HAP-1 (cell line): ENCODE measurements around the gene GDF11.
A peak's percentile ranks its signal among the peaks of the same experiment; 100 is the strongest.

Experiments used
- DNase-seq, 2 experiments: peaks; one replicate each; pipeline ENCODE4 v3.0.0-alpha.2; 2016 to 2020; ENCODE audit warnings: low spot score in 2 of 2
- H3K27me3 ChIP-seq: fragments of 250-450 bp; sonication (Bioruptor Pico); 2 replicates; pipeline ENCODE4 v1.5.1; 2020; ENCODE audit warnings: low read depth, mild to moderate bottlenecking, moderate library complexity
- H3K36me3 ChIP-seq: fragments of 250-450 bp; sonication (Bioruptor Pico); replicated peaks from 2 replicates; pipeline ENCODE4 v1.5.1; 2020; ENCODE audit warnings: mild to moderate bottlenecking
- H3K4me1 ChIP-seq: fragments of 250-450 bp; sonication (Bioruptor Pico); 2 replicates; pipeline ENCODE4 v1.5.1; 2020; ENCODE audit warnings: mild to moderate bottlenecking
- H3K4me3 ChIP-seq: fragments of 250-450 bp; sonication (Bioruptor Pico); 2 replicates; pipeline ENCODE4 v1.5.1; 2020; ENCODE audit warnings: mild to moderate bottlenecking, moderate library complexity
- H3K9me3 ChIP-seq: fragments of 250-450 bp; sonication (Bioruptor Pico); 2 replicates; pipeline ENCODE4 v1.5.1; 2020; ENCODE audit warnings: mild to moderate bottlenecking, moderate library complexity
- in situ Hi-C: fragments of 300-500 bp; cut with MboI; formaldehyde crosslinking; loops from 3 replicates; pipeline ENCODE4 v1.14.3; 2020; ENCODE audit warnings: low sequenced_read_pairs, inconsistent platforms, mixed read lengths

Gene GDF11

DNA sequence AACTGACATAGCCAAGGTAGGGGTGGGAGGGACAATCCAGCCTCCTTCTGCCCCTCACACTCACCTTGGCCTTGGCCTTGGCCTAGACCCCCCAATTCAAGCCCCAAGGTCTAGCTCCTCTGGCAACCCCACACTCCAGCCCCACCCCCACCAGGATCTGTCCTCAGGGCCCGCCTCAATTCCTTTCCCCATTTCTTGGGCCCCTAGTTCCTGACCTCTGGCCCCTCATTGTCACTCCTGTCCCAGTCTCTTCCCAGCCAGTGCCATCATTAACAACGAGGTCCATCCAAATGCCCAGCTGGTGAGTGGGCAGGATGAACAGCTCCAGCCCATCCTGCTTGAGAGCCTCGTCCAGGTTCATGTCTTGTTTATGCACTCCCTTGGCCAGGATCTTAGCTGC, 6.8 kb upstream of the GDF11 start:
- Histone ChIP-seq H3K27me3 (no peaks in the 10 kb centered on the region), H3K4me3 (no peak overlapping the region), H3K36me3 (no peaks in the 10 kb centered on the region), H3K4me1 (peaks cover 11% of the 10 kb centered on the region), H3K9me3 (no peaks in the 10 kb centered on the region)
- in situ Hi-C loops = loop anchor here (5.0 to 10.0 kb wide), 2 partner anchors 191 to 379 kb away; partner anchors contain the start of genes PYM1, RPL41 and ZC3H10
- no peak for DNase-seq

DNA sequence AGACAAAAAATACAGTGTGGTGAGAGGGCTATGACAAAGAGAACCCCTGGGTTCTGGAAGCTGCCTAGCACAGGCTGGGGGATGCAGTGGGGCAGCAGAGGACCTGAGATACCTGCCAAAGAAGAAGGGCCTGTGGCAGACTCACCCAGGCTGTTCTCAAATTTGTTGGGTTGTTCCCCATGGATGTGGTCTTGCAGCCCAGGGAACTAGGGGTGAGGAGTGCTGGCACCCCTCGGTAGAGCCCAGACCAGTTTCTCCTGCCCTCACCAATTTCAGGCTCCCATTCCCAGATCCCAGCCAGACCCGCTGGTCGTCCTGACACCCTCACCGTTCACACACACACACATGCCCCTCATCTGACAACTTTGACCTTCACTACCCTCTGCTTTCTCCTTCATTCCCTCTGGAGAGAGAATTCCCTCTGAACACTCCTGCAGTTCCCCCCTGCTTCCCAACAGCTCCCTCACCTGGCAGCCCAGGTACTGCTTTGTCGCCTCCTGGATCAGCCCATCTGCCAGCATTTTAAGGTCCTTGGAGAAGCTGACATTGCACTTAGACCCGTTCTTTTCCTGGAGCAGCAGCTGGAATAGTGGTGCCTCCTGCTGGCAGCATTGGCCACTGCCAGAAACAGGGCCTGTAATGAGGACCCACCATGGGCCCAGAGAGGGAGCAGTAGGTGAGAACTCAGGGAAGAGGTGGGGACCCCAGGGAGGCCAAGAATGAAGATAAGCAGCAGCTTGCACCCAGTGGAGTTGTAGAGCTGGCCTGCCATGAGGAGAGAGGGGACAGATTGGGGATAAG, 5.9 kb upstream of the GDF11 start:
- H3K4me3 ChIP-seq = peak overlapping the region; percentile 31
- in situ Hi-C loops = loop anchor here (5.0 to 10.0 kb wide), 2 partner anchors 190 to 378 kb away; partner anchors contain the start of genes PYM1, RPL41 and ZC3H10
- H3K36me3 ChIP-seq = no peaks in the 10 kb centered on the region
- no peaks in the 10 kb centered on the region for H3K9me3 ChIP-seq
- H3K27me3 ChIP-seq = no peaks in the 10 kb centered on the region
- peaks cover 11% of the 10 kb centered on the region for H3K4me1 ChIP-seq
- DNase-seq = peak; percentile 58 to 79

- Histone ChIP-seq H3K36me3 (no peaks in the 10 kb centered on the region), H3K4me1 (peaks cover 13% of the 10 kb centered on the region), H3K27me3 (no peaks in the 10 kb centered on the region), H3K9me3 (no peaks in the 10 kb centered on the region), H3K4me3 (peak overlapping the region; percentile 31)
- DNase-seq = peak in 1 of 2 experiments; percentile 47
- in situ Hi-C loops = loop anchor here (5.0 to 10.0 kb wide), 2 partner anchors 190 to 377 kb away; partner anchors contain the start of genes PYM1, RPL41 and ZC3H10
Measured at GRCh38 chr12:55737581-55738122, 5.3 kb upstream of the GDF11 start.

- in situ Hi-C loops = loop anchor here (5.0 to 10.0 kb wide), 2 partner anchors 189 to 376 kb away; partner anchors contain the start of genes PYM1, RPL41 and ZC3H10
- Histone ChIP-seq H3K4me1 (peaks cover 14% of the 10 kb centered on the region), H3K27me3 (no peaks in the 10 kb centered on the region), H3K9me3 (no peaks in the 10 kb centered on the region), H3K4me3 (peak overlapping the region; percentile 31), H3K36me3 (no peaks in the 10 kb centered on the region)
- DNase-seq = peak; percentile 95
Measured at GRCh38 chr12:55738123-55739024, 4.5 kb upstream of the GDF11 start.

DNA sequence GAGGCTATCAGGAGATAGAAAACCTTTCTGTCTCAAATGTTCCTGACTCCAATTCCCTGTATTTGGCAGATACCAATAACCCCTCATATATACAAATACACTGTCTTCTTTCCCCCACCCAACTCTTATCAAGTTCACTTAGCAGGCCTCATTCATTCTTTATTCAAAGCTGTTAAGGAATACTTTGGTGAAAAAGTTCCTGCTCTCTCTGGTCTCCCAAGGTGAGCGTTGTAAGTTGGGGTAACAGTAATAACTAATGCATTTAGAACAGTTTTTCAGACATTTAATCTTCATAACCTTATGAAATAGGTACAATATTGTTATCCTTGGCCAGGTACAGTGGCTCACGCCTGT, 3.9 kb upstream of the GDF11 start:
- in situ Hi-C loops = loop anchor here (5.0 to 10.0 kb wide), 2 partner anchors 188 to 376 kb away; partner anchors contain the start of genes PYM1, RPL41 and ZC3H10
- Histone ChIP-seq H3K4me3 (no peak overlapping the region), H3K9me3 (no peaks in the 10 kb centered on the region), H3K27me3 (no peaks in the 10 kb centered on the region), H3K4me1 (peaks cover 14% of the 10 kb centered on the region), H3K36me3 (no peaks in the 10 kb centered on the region)
- DNase-seq = no peak

GRCh38 chr12:55741931-55742680, 816 bp upstream of the GDF11 start:
- peaks cover 22% of the 10 kb centered on the region for H3K4me1 ChIP-seq
- no peaks in the 10 kb centered on the region for H3K36me3 ChIP-seq
- no peaks in the 10 kb centered on the region for H3K27me3 ChIP-seq
- DNase-seq = no peak
- peak overlapping the region; percentile 19 for H3K4me3 ChIP-seq
- no peaks in the 10 kb centered on the region for H3K9me3 ChIP-seq
- in situ Hi-C loops = no loop called here

DNA sequence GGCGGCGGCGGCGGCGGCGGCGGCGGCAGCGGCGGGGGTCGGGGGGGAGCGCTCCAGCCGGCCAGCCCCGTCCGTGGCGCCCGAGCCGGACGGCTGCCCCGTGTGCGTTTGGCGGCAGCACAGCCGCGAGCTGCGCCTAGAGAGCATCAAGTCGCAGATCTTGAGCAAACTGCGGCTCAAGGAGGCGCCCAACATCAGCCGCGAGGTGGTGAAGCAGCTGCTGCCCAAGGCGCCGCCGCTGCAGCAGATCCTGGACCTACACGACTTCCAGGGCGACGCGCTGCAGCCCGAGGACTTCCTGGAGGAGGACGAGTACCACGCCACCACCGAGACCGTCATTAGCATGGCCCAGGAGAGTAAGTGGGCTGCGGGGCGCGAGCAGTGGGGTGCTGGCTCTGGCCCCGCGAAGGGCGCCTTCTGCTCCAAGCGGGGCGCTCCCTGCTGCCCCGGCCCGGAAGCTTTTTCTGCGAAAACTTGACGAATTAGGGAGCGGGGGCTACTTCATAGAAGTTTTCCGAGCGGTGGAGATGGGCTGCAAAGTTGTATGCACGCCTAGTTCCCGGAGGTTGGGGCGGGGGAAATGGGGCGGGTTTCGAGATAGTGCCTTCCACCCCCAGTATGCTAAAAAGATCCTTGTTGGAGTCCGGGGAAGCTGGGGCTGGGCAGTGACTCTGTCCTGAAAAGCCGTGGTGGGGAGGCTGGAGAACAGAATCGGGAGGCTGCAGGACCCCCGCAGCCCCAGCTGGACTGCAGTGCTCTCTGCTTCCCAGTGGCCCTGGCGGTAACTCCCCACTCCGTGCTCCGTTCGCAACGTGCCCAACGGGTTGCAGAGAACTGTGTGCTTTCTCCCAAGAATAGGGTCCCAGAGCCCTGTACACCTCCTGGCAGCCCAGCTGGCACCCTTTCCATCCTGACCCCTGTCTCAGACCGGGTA, 751 bp downstream of the GDF11 start:
- Histone ChIP-seq H3K4me1 (peaks cover 22% of the 10 kb centered on the region), H3K4me3 (peak overlapping the region; percentile 77), H3K9me3 (no peaks in the 10 kb centered on the region), H3K36me3 (peaks cover 6% of the 10 kb centered on the region), H3K27me3 (no peaks in the 10 kb centered on the region)
- DNase-seq = peak; percentile 50 to 69
- in situ Hi-C loops = no loop called here

- H3K27me3 ChIP-seq = no peaks in the 10 kb centered on the region
- H3K36me3 ChIP-seq = peaks cover 9% of the 10 kb centered on the region
- DNase-seq = no peak
- H3K9me3 ChIP-seq = no peaks in the 10 kb centered on the region
- peaks cover 22% of the 10 kb centered on the region for H3K4me1 ChIP-seq
- in situ Hi-C loops = no loop called here
- peak overlapping the region; percentile 77 for H3K4me3 ChIP-seq
Measured at GRCh38 chr12:55744340-55745030, 1.6 kb downstream of the GDF11 start.

DNA sequence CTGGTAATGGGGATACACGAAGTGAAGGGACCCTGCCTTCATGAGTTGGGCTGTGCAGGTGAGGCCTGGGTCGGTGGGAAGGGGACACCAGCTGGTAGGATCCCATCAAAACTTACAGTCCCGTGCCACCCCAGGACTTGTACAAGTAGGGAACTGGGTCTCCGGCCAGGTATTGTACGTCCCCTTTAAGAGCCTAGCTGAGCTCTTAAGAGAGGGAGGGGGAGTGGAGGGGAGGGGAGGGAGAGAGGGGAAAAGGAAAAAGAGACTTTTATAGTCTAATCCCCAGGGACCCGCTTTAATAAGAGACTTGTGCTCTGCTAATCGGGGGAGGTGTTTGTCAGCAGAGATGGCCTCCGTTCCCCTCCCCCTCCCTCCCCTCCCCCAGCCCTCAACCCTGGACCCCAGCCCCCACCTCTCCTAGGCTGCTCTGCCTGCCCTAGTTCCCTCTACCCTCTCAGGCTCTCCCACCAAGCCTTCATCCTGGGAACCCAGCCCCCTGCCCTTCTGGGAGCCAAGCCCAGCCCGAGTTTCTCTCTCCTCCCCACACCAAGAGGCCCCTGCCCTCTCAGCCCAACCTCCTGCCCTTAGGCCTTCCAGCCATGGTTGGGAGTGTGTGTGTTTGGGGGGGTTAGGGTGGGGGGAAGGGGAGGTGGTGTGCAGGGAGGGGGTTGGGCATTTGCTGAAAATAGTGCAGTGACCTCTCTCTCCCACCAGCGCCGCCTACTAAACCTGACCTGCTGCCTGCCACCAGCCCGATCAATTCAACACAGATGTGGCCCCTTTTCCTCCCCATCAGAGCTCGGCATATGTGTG, 2.6 kb downstream of the GDF11 start:
- in situ Hi-C loops = no loop called here
- DNase-seq = peak; percentile 92 to 99
- H3K4me1 ChIP-seq = peaks cover 22% of the 10 kb centered on the region

DNA sequence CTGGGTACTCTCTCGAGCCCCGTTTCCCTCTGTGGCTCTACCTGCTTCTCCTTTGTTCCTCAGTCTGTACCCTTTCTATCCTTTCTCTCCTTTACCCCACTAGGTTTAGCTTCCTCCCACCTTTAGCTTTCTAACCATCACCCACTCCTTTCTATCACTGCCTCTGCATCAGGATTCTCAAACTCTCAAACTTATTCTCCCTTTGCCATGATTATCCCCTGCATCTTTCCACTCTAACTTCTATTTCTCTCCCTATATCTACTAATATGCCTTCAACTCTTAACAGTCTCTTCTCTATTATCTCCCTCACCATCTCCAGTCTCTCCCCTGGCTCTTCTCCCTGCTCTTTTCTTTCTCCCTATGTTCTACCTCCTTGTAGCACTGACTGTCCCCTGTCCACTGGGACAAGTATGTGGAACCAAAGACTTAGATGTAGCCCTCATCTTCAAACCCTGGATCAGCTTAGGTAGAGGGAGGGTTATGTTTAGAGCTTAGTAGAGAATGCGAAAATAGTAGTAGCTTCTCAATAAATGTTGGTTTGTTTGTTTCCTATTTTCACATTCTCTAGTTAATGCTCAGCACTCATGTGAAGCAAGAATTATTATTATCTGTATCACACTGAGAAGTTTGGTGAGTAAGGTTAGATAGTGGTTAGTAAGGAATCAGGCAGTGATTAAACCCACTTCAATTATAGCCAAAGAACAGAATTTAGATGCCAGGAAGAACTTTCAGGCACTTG, 3.4 kb downstream of the GDF11 start:
- Histone ChIP-seq H3K4me3 (peak overlapping the region; percentile 23), H3K36me3 (peaks cover 26% of the 10 kb centered on the region)

More for the DNA sequence above, 2.6 kb downstream of the GDF11 start:
- Histone ChIP-seq H3K9me3 (no peaks in the 10 kb centered on the region), H3K27me3 (no peaks in the 10 kb centered on the region), H3K4me3 (peak overlapping the region; percentile 77), H3K36me3 (peaks cover 18% of the 10 kb centered on the region)

DNA sequence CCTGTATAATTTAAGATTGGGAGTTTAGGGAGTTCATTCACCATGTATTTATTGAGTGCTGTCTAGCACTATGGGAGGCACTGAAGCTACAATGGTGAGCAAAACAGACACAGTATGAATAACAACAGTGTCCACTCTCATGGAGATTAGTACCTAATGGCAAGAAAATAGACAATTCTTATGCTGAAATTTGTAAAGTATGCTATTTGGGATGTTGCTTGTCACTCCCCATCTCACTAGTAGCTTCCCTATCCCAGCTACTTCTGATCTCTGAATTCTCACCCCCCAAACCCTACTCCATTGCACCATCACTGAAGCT, 4.0 kb downstream of the GDF11 start:
- Histone ChIP-seq H3K27me3 (no peaks in the 10 kb centered on the region), H3K36me3 (peaks cover 31% of the 10 kb centered on the region), H3K4me1 (peaks cover 22% of the 10 kb centered on the region), H3K4me3 (no peak overlapping the region), H3K9me3 (no peaks in the 10 kb centered on the region)
- in situ Hi-C loops = no loop called here
- peak in 1 of 2 experiments; percentile 84 for DNase-seq

More for the DNA sequence above, 3.4 kb downstream of the GDF11 start:
- no peaks in the 10 kb centered on the region for H3K27me3 ChIP-seq
- DNase-seq = no peak
- no peaks in the 10 kb centered on the region for H3K9me3 ChIP-seq
- in situ Hi-C loops = no loop called here
- peaks cover 22% of the 10 kb centered on the region for H3K4me1 ChIP-seq
